Measurements from ENCODE around the gene SHISA6. TPM values are rescaled to one million over a fixed set of nuclear protein-coding genes. Genes with fewer than 3 reads are reported as not detected.

The SHISA6 gene
- total RNA-seq, 4 donors from 2014 or later: under 0.01 to 0.88 (median 0.26) TPM

- intact Hi-C loops (cut with DNase I): no loop called here
- 68 to 75% methylated on average over 9 of the region's 9 CpGs for WGBS, 2 donors
- Histone ChIP-seq H3K36me3 (no peaks in the 10 kb centered on the region), H3K4me1 (peaks cover 3 to 6% of the 10 kb centered on the region in 2 donors), H3K4me3 (replicated peaks in 1 of 3) (no peak overlapping the region), H3K9me3 (no peaks in the 10 kb centered on the region), H3K27me3 (no peaks in the 10 kb centered on the region), H3K27ac (no peak overlapping the region)
- TF ChIP-seq POLR2A (IDR thresholded peaks at IDR 0.05): no peak
- TF ChIP-seq CTCF (IDR thresholded peaks at IDR 0.05): no peak
- no peak for DNase-seq
Measured at GRCh38 chr17:11302401-11303186, 61.6 kb downstream of the SHISA6 start.

GRCh38 chr17:11303773-11304394 is 62.9 kb downstream of the SHISA6 start:
- no peak for DNase-seq
- intact Hi-C loops (cut with DNase I): no loop called here

GRCh38 chr17:11304568-11304967 is 63.6 kb downstream of the SHISA6 start:
- TF ChIP-seq POLR2A (IDR thresholded peaks at IDR 0.05): no peak
- no peak for TF ChIP-seq CTCF (IDR thresholded peaks at IDR 0.05)
- Histone ChIP-seq H3K4me3 (replicated peaks in 1 of 3) (no peak overlapping the region), H3K4me1 (peaks cover 3 to 6% of the 10 kb centered on the region in 2 donors), H3K9me3 (no peaks in the 10 kb centered on the region), H3K36me3 (no peaks in the 10 kb centered on the region), H3K27ac (no peak overlapping the region), H3K27me3 (no peaks in the 10 kb centered on the region)
- peak; percentile 14 to 53 for DNase-seq
- WGBS, 2 donors: 51 to 60% methylated on average over 7 of the region's 7 CpGs
- intact Hi-C loops (cut with DNase I): no loop called here

More at GRCh38 chr17:11303773-11304394, 62.9 kb downstream of the SHISA6 start:
- no peak overlapping the region for H3K4me3 ChIP-seq (replicated peaks in 1 of 3)
- no peak for TF ChIP-seq CTCF (IDR thresholded peaks at IDR 0.05)
- no peak for TF ChIP-seq POLR2A (IDR thresholded peaks at IDR 0.05)
- no peak overlapping the region for H3K27ac ChIP-seq
- H3K36me3 ChIP-seq: no peaks in the 10 kb centered on the region
- H3K27me3 ChIP-seq: no peaks in the 10 kb centered on the region
- 89 to 95% methylated on average over 9 to 11 of the region's 12 CpGs for WGBS, 2 donors
- H3K4me1 ChIP-seq: peaks cover 3 to 6% of the 10 kb centered on the region in 2 donors
- H3K9me3 ChIP-seq: no peaks in the 10 kb centered on the region

DNA sequence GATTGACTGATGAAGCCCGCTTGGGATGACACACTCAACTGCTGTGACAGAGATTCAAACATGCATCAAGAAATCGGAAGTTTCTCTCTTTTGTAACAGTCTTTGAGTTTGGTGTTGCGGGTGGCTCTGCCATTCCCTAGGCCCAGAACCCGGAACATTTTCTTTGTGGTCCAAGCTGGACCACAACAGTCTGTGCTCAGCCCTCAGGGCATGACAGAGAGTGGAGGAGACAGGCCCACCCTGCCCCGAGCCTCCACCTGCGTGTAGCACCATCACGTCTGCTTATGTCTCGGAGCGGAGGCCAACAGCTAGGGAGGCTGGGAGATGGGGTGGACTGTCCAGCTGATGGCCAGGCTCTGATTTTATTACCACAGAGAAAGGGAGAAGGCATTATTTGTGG is 64.5 kb downstream of the SHISA6 start:
- DNase-seq: no peak
- TF ChIP-seq CTCF (IDR thresholded peaks at IDR 0.05): no peak
- no peak for TF ChIP-seq POLR2A (IDR thresholded peaks at IDR 0.05)
- H3K27me3 ChIP-seq: no peaks in the 10 kb centered on the region

DNA sequence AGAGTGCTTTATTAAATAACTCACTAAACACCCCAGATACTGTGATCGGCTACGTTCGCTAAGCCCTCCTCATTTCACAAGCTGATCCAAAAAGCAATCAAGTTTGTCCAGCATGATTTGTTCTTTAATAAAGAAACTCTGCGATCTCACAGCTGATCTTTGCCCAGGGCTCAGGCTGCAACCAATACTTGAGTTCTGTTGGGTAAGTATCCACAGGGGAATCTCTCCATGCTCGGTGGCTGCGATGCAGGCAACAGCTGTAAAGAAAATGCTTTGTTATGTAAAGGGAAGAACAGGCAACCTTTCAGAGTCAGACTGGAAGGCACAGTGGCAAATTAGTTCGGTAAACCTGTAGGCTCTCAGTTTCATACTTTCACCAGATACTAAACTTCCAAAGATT is 67.5 kb downstream of the SHISA6 start:
- WGBS, 2 donors: 73 to 85% methylated on average over 7 of the region's 7 CpGs
- TF ChIP-seq POLR2A (IDR thresholded peaks at IDR 0.05) (no peak), CTCF (IDR thresholded peaks at IDR 0.05) (no peak)
- no peaks in the 10 kb centered on the region for H3K9me3 ChIP-seq
- no peaks in the 10 kb centered on the region for H3K36me3 ChIP-seq
- no peak for DNase-seq
- peaks cover 3 to 6% of the 10 kb centered on the region in 2 donors for H3K4me1 ChIP-seq
- H3K4me3 ChIP-seq (replicated peaks in 1 of 3): no peak overlapping the region
- intact Hi-C loops (cut with DNase I): no loop called here
- H3K27me3 ChIP-seq: no peaks in the 10 kb centered on the region
- no peak overlapping the region for H3K27ac ChIP-seq

More for the DNA sequence above, 64.5 kb downstream of the SHISA6 start:
- Histone ChIP-seq H3K27ac (no peak overlapping the region), H3K4me3 (replicated peaks in 1 of 3) (no peak overlapping the region), H3K4me1 (peaks cover 3 to 6% of the 10 kb centered on the region in 2 donors), H3K9me3 (no peaks in the 10 kb centered on the region), H3K36me3 (no peaks in the 10 kb centered on the region)
- intact Hi-C loops (cut with DNase I): no loop called here
- WGBS, 2 donors: 94 to 98% methylated on average over 9 of the region's 9 CpGs

Data from thyroid gland (tissue), 4 donors.